Testis (tissue), 3 donors: ENCODE measurements around the gene LPAR1. TPM values are rescaled to one million over a fixed set of nuclear protein-coding genes. Genes with fewer than 3 reads are reported as not detected.

Experiments used
- DNase-seq: peaks from one replicate; pipeline ENCODE4 v3.0.0-alpha.2; 2019
- H3K27ac ChIP-seq, 2 donors: fragments of 200-600 bp; sonication (generic); one replicate each; pipeline ENCODE4 v1.5.1; 2019
- H3K27me3 ChIP-seq: fragments of 200-600 bp; sonication (generic); one replicate; pipeline ENCODE4 v1.5.1; 2019
- H3K36me3 ChIP-seq: fragments of 200-600 bp; sonication (generic); one replicate; pipeline ENCODE4 v1.5.1; 2017; ENCODE audit warnings: low read depth; ENCODE audit errors: missing control alignments
- H3K4me1 ChIP-seq: fragments of 200-600 bp; sonication (generic); one replicate; pipeline ENCODE4 v1.5.1; 2019
- H3K4me3 ChIP-seq, 2 donors: fragments of 200-600 bp; sonication (generic); one replicate each; pipeline ENCODE4 v1.5.1; 2017 to 2019
- H3K9me3 ChIP-seq: fragments of 200-600 bp; sonication (generic); one replicate; pipeline ENCODE4 v1.5.1; 2017
- POLR2A ChIP-seq: fragments of 450-650 bp; IDR thresholded peaks from one replicate; pipeline ENCODE4 v1.6.1; 2017; ENCODE audit warnings: antibody characterized with exemption, mild to moderate bottlenecking, moderate library complexity
- WGBS, 2 donors: methylation state at CpG; one replicate each; pipeline ENCODE4 v1.1.5; 2018; 5-methylcytosine and 5-hydroxymethylcytosine counted together
- intact Hi-C: fragments of 100-400 bp; cut with DNase I; formaldehyde crosslinking; loops from one replicate; pipeline ENCODE4 v1.15.1; 2023; ENCODE audit warnings: low total_unique reads
- polyA plus RNA-seq: library from polyadenylated mRNA; stranded (reverse); fragments of 350-450 nt; fragmentation: Illumina TruSeq; extraction: RNeasy Lipid Tissue Mini Kit (QIAGEN cat#74804); gene quantifications from one replicate; pipeline ENCODE4 v1.2.3, GENCODE V29; 2014; ENCODE audit warnings: low read depth, low replicate concordance; ENCODE audit not compliant: insufficient read depth
- total RNA-seq, 2 donors: library from RNA; depleted of rRNA; stranded (reverse); fragments of >200 nt; gene quantifications; one replicate each; pipeline ENCODE4 v1.2.3, GENCODE V29; 2016
- TF ChIP-seq, protein P1 (sequence below), 3 experiments: fragments of 450-650 bp in 2 of 3; fragments of 200-600 bp in 1 of 3; sonication (generic) in 1 of 3; IDR thresholded peaks; one replicate each; pipeline ENCODE4 v1.5.1; 2016 to 2019; ENCODE audit warnings: antibody characterized with exemption in 3 of 3, mild to moderate bottlenecking in 2 of 3, moderate library complexity in 1 of 3

The LPAR1 gene
- total and polyA plus RNA-seq, 3 donors from 2014 or later, result 13.1 to 23.9 (median 19.5) TPM

DNA sequence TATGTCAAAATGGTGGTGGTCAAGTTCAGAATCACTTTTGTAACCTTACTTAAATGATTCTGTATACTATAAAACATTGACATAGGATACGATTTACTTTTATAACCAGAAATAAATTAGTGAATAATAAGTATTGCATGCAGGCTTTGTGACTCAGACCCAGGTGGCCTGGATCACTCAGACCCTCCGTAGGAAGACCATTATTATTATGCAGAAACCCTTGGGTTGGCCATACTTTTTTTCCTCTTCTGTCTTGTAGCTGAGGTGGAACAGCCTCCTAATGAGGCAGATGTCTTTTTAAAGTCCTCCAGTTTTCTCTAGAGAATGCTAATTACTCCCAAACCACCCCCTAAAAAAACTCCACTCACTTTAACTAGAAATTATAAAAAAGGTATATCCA, 121.9 kb downstream of the LPAR1 start:
- H3K27ac ChIP-seq, result no peak overlapping the region
- H3K27me3 ChIP-seq, result no peaks in the 10 kb centered on the region
- no peak for DNase-seq
- H3K36me3 ChIP-seq, result no peaks in the 10 kb centered on the region
- H3K4me1 ChIP-seq, result peaks cover 5% of the 10 kb centered on the region
- WGBS, 2 donors, result 77 to 87% methylated on average over 2 of the region's 2 CpGs
- intact Hi-C loops, result no loop called here
- H3K9me3 ChIP-seq, result no peaks in the 10 kb centered on the region
- TF ChIP-seq, protein P1, sequence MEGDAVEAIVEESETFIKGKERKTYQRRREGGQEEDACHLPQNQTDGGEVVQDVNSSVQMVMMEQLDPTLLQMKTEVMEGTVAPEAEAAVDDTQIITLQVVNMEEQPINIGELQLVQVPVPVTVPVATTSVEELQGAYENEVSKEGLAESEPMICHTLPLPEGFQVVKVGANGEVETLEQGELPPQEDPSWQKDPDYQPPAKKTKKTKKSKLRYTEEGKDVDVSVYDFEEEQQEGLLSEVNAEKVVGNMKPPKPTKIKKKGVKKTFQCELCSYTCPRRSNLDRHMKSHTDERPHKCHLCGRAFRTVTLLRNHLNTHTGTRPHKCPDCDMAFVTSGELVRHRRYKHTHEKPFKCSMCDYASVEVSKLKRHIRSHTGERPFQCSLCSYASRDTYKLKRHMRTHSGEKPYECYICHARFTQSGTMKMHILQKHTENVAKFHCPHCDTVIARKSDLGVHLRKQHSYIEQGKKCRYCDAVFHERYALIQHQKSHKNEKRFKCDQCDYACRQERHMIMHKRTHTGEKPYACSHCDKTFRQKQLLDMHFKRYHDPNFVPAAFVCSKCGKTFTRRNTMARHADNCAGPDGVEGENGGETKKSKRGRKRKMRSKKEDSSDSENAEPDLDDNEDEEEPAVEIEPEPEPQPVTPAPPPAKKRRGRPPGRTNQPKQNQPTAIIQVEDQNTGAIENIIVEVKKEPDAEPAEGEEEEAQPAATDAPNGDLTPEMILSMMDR (IDR thresholded peaks at IDR 0.05), result no peak
- TF ChIP-seq POLR2A, result no peak
- no peak overlapping the region for H3K4me3 ChIP-seq

DNA sequence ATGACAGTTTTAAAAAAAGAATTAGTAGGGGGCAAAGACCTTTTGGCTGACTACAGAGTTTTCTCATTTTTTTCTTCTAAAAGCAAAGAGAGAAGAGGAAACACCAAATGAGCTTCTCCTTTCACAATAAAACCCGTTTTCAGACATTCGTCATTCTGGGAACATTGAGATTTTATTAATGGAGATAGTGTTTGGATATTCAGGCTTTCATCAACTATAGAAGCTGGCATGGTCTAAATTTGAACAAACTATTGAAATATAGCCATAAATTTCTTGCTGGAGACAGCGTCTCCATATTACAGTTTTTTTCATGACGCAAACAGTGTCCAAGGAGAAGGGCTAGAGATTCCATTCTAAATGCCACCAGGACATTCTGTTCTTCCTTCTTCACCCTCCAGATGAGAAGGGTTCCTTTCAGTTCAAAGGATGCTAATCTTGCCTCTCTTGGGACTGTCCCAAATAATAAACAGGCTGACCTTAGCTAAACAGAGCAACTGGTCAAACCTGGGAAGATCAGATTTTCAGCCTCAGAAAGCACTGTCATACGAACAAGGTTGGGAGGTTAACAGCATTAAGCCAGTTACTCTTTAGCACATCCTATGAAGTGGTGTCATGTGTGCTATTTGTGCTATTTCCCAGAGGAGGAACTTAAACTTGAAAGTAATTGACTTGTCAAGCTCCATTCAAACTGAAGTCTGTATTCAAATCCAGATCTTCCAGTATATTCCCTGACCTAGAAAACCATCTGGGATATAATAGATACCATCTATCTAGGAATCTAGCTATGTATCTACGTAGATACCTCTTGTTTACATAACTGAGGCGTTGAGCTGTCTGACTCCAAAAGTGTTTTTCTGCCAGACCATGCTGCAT, 125.6 kb downstream of the LPAR1 start:
- H3K27me3 ChIP-seq, result no peaks in the 10 kb centered on the region
- no peak for TF ChIP-seq POLR2A
- TF ChIP-seq, protein P1 (IDR thresholded peaks at IDR 0.05), result no peak
- peak overlapping the region; percentile 60 to 77 for H3K27ac ChIP-seq
- H3K9me3 ChIP-seq, result no peaks in the 10 kb centered on the region
- no peaks in the 10 kb centered on the region for H3K36me3 ChIP-seq
- H3K4me3 ChIP-seq, result no peak overlapping the region
- intact Hi-C loops, result no loop called here
- 44 to 54% methylated on average over 7 of the region's 7 CpGs for WGBS, 2 donors
- no peak for DNase-seq
- H3K4me1 ChIP-seq, result no peaks in the 10 kb centered on the region

DNA sequence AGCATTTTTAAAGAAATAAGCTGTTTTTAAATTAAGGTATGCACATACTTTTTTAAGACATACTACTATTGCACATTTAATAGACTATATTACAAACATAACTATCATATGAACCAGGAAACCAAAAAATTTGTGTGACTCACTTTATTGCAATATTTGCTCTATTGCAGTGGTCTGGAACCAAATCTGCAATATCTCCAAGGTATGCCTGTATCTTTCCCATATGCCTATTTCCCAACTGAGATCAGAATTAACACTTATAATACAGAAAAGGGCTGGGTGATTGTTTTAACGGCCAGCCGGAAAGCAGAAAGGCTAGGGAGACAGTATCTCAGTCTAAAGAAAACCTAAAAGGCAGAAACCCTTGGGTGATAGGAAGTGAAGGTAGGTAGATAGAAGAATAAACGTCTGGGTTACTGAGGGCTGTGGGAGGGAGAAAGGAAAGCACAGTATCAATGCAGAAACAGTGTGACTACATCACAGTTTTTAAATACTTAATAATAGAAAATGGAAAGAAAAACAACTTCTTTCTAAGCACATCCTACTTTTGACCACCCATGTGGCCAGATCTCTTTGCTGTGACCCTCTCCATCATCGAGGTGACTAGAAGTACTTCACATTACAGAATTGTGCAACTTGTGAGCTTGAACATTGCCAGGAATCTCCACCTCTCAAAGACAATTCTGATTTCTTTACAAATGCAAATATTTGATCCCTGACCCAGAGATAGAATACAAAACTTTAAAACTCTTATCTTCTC, 126.4 kb downstream of the LPAR1 start:
- no peaks in the 10 kb centered on the region for H3K4me1 ChIP-seq
- intact Hi-C loops, result no loop called here
- H3K27ac ChIP-seq, result peak overlapping the region in 1 of 2 donors; percentile 77
- no peaks in the 10 kb centered on the region for H3K27me3 ChIP-seq
- H3K9me3 ChIP-seq, result no peaks in the 10 kb centered on the region
- H3K36me3 ChIP-seq, result no peaks in the 10 kb centered on the region
- peak; percentile 70 for DNase-seq
- TF ChIP-seq, protein P1 (IDR thresholded peaks at IDR 0.05), result no peak
- TF ChIP-seq POLR2A, result no peak
- no peak overlapping the region for H3K4me3 ChIP-seq
- WGBS, 2 donors, result 39 to 51% methylated on average over 4 of the region's 4 CpGs

DNA sequence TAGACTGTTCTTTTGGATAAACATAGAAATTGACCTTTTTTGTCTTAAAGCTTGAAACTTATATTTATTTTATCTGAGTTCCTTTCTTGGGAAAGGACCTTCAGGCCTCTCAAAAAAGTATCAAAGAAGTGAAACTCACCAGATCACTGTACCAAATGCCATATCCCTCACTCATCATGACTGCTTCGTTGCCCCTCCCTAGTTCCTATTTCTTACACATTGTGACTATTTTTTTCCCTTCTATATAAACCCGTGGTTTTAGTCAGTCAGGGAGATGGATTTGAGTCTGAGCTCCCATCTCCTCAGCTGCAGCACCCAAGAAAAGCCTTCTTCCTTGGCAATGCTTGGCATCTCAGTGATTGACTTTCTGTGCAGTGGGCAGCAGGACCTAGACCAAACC, 129.4 kb downstream of the LPAR1 start:
- no peak for DNase-seq
- intact Hi-C loops, result no loop called here

More for the DNA sequence above, 129.4 kb downstream of the LPAR1 start:
- TF ChIP-seq, protein P1 (IDR thresholded peaks at IDR 0.05), result no peak
- TF ChIP-seq POLR2A, result no peak
- 86 to 88% methylated on average over 2 of the region's 2 CpGs for WGBS, 2 donors
- Histone ChIP-seq H3K4me1 (no peaks in the 10 kb centered on the region), H3K27me3 (no peaks in the 10 kb centered on the region), H3K4me3 (no peak overlapping the region), H3K36me3 (no peaks in the 10 kb centered on the region), H3K9me3 (no peaks in the 10 kb centered on the region), H3K27ac (no peak overlapping the region)
